GM10248 (cell line): Measurements from ENCODE around the gene PRTG.

ENCODE experiments used
- CTCF ChIA-PET: fragments of 300-600 bp; sonication (Branson Sonifier 250); formaldehyde crosslinking; extraction: SDS; loops from one replicate; lab custom pipeline; 2021; ENCODE audit warnings: antibody characterized with exemption; lab: Yijun Ruan, JAX
- POLR2A ChIA-PET: fragments of 350-650 bp; sonication (Branson Sonifier 250); formaldehyde crosslinking; extraction: SDS; loops from one replicate; lab custom pipeline; 2020; ENCODE audit warnings: antibody characterized with exemption; lab: Yijun Ruan, JAX
- DNase-seq: peaks from one replicate; pipeline ENCODE4 v3.0.0; 2012; ENCODE audit errors: extremely low spot score
- CTCF ChIP-seq: IDR thresholded peaks from 2 replicates; pipeline ENCODE4 v1.5.1; 2012; ENCODE audit warnings: mild to moderate bottlenecking, low read depth; ENCODE audit errors: extremely low read depth, missing control alignments, control extremely low read depth

The PRTG gene

GRCh38 chr15:55708720-55709119 is 34.2 kb downstream of the PRTG start:
- no peak for DNase-seq
- CTCF ChIA-PET, result interaction anchor here (1.4 to 1.8 kb wide), 2 partner anchors 8 to 23 kb away, joined by 3 to 4 read pairs; no protein-coding TSS in a partner anchor
- TF ChIP-seq CTCF, result no peak
- POLR2A ChIA-PET, result no interaction called here

GRCh38 chr15:55707951-55708350 is 35.0 kb downstream of the PRTG start:
- ChIA-PET CTCF (interaction anchor here (1.4 to 1.8 kb wide), 2 partner anchors 9 to 22 kb away, joined by 3 to 4 read pairs; no protein-coding TSS in a partner anchor), POLR2A (no interaction called here)
- no peak for TF ChIP-seq CTCF
- DNase-seq, result no peak

- ChIA-PET CTCF (interaction anchor here (1.8 kb wide), 1 partner anchor 9 kb away, joined by 4 read pairs; no protein-coding TSS in a partner anchor), POLR2A (no interaction called here)
- no peak for TF ChIP-seq CTCF
- no peak for DNase-seq
These were observed 35.4 kb downstream of the PRTG start for GRCh38 chr15:55707518-55707917.

GRCh38 chr15:55703873-55704301 is 39.1 kb downstream of the PRTG start:
- ChIA-PET POLR2A (no interaction called here), CTCF (no interaction called here)
- no peak for DNase-seq
- TF ChIP-seq CTCF, result no peak

GRCh38 chr15:55700876-55701275 is 42.1 kb downstream of the PRTG start:
- no peak for DNase-seq
- CTCF ChIA-PET, result no interaction called here
- POLR2A ChIA-PET, result no interaction called here
- TF ChIP-seq CTCF, result no peak

GRCh38 chr15:55698653-55699052 is 44.3 kb downstream of the PRTG start:
- TF ChIP-seq CTCF, result no peak
- ChIA-PET POLR2A (no interaction called here), CTCF (no interaction called here)
- DNase-seq, result no peak
